Thyroid gland (tissue), 4 donors: Measurements from ENCODE around the gene STX1A.

Source experiments
- POLR2A ChIP-seq, 2 donors: fragments of 450-650 bp; IDR thresholded peaks; one replicate each; pipeline ENCODE4 v1.6.1; 2017; ENCODE audit warnings: antibody characterized with exemption in 2 of 2, mild to moderate bottlenecking in 2 of 2, moderate library complexity in 1 of 2
- TF ChIP-seq, protein P1 (sequence below), 6 experiments: fragments of 200-600 bp in 3 of 6; fragments of 450-650 bp in 3 of 6; sonication (generic) in 3 of 6; IDR thresholded peaks; one replicate each; pipeline ENCODE4 v1.5.1; 2016 to 2019; ENCODE audit warnings: antibody characterized with exemption in 6 of 6, mild to moderate bottlenecking in 2 of 6, inconsistent platforms in 1 of 6, moderate library complexity in 1 of 6

DNA sequence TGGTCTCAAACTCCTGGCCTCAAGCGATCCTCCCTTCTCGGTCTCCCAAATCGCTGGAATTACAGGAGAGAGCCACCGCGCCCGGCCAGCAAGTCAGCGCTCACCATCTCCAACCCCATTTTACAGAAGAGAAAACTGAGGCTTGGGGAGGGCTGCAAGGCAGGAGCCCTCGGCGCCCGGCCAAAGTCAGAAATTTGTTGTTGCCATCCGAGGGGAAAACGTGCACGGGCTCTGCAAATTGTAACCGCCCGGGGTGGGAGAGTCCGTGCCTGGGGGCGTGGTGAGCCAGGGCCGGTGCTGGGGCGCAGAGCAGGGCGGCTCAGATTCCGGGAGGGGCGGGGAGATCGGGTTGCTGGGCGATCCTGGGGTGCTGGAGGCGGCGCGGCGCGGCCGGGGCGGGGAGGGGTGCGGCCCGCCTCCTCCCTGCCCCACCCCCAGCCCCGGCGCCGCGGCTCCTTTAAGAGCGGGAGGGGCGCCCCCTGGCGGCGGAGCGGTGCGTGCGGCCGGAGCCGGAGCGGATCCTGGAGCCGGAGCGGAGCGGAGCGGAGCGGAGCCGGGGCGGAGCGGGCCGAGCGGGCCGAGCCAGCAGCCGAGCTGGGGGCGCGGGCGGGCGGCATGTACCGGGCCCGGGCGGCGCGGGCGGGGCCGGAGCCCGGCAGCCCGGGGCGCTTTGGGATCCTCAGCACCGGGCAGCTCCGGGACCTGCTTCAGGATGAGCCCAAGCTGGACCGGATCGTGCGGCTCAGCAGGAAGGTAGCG lies 51.9 kb downstream of the STX1A start, which contains the start of gene VPS37D:
- peak in 1 of 2 donors; percentile 55 for TF ChIP-seq POLR2A (IDR thresholded peaks at IDR 0.05)
- TF ChIP-seq, protein P1, sequence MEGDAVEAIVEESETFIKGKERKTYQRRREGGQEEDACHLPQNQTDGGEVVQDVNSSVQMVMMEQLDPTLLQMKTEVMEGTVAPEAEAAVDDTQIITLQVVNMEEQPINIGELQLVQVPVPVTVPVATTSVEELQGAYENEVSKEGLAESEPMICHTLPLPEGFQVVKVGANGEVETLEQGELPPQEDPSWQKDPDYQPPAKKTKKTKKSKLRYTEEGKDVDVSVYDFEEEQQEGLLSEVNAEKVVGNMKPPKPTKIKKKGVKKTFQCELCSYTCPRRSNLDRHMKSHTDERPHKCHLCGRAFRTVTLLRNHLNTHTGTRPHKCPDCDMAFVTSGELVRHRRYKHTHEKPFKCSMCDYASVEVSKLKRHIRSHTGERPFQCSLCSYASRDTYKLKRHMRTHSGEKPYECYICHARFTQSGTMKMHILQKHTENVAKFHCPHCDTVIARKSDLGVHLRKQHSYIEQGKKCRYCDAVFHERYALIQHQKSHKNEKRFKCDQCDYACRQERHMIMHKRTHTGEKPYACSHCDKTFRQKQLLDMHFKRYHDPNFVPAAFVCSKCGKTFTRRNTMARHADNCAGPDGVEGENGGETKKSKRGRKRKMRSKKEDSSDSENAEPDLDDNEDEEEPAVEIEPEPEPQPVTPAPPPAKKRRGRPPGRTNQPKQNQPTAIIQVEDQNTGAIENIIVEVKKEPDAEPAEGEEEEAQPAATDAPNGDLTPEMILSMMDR (IDR thresholded peaks at IDR 0.05) = peak in 4 of 6 experiments; percentile 77 to 99 (median 97)
